D341Med (cell line): Measurements from ENCODE around the gene RIMBP3C.
"Not testable (repeated sequence)": the region's sequence is repeated elsewhere in the genome, so short reads cannot be mapped to it uniquely, and the experiment has no call there.

Experiments used
- DNase-seq: peaks from one replicate; pipeline ENCODE4 v3.0.0; 2012; ENCODE audit warnings: low spot score

Gene RIMBP3C

DNA sequence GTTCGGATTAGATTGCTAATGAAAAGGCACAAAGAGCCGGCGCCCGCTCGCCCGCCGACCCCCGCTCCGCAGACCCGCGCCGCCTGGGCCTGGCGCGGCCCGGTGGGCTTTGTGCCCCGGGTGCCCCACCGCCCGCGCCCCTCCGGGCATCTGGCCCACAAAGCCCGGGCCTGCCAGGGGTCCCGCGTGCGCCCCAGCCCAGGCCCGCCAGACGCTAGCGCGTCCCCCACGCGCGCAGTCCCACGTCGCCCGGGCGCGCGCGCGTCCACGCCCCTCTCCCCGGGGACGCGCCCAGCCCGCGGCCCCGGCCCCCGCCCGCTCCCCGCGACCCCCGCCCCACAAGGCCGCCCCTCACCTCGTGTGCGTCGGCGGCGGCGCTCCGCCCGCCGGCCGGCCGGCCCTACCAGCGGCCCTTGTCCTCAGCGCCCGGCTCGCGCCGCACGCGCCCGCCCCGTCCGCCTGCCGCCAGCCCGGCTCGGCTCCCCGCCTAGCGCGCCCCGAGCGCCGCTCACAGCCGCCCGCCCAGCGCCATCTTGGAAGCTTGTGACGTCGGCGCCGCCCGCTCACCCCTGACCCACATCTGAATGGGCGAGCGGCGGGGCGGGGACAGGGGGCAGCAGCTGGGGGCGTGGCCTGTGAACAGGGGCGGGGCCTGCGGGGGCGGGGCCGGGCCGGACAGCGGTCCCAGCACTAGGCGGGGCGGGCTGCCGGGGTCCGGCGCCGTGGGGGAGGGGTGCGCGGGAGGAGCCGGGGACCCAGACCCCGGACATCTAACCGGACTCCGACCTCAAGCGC, 34.1 kb downstream of the RIMBP3C start:
- not testable (repeated sequence) for DNase-seq

DNA sequence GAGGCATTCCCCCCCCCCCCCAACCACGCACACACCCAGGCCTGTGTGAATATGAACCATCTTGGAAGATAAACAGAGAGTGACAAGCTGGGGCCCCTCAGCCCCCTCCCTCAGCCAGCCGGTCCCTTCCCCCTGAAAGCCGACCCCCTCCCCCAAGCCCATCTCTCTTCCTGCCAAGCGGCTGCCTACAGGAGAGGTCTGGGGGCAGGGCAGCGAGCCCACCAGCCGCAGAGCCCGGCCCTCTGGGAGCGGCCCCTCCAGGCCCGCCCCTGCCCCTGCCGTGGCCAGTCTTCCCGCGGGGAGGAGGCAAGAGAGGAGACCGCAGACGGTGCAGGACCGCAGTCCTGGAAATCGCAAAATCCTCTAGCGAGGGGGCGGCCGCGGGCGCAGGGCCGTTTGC, 34.7 kb downstream of the RIMBP3C start:
- DNase-seq, result not testable (repeated sequence)

DNA sequence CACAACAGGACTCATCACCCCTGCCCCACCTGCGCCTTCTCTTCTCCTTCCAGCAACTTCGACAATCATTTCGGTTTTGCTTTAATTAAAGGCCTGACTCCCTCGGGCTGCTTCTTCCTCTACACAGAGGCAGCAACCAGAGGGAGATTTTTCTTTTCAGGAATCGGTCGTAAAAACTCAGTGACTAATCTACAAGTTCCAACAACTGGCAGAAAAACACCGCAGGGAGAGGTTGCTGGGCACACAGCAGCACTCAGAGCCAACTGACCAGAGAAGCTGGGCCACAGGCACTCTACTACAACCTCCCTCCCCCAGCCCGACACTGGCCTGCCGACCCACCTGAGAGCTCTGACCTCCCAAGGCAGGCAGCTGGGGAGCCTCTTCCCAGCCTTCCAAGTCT, 36.0 kb downstream of the RIMBP3C start:
- DNase-seq, result not testable (repeated sequence)

DNA sequence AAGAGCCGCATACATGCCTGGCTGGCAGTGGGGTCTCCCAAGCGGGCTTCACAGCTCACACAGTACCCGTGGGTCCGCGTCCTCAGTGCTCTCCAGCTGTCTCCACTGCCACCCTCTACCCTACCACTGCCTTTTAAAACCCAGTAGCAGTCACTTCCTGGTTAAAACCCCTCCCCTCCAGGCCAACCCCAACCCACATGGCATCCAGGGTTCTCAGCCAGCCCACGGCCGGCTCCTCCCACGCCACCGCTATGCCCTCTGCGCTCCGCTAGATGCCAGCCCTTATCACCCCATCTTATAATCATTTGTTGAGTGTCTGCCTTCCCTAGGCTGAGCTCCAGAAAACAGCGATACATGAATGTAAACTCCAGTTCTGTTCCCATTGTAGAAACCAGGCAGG, 37.1 kb downstream of the RIMBP3C start:
- DNase-seq, result not testable (repeated sequence)

DNA sequence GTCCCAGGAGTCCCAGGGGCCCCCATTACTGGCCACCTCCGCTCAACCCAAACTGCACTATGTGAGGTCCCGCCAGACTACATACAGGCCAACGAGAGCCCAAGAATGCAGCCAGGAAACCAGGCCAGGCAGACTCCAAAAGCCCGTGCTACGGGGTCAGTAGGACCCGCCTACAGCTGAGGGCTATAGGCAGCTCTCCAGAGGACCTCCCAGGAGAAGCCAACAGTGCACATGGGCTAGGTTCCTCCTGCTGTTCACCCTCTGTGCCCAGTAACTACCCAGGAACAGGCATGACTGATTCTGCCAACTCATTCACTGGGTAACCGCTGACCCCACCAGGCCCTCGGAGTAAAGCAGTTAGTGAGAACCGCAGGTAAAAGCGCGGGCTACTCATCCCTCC, 39.2 kb downstream of the RIMBP3C start:
- DNase-seq, result not testable (repeated sequence)

DNA sequence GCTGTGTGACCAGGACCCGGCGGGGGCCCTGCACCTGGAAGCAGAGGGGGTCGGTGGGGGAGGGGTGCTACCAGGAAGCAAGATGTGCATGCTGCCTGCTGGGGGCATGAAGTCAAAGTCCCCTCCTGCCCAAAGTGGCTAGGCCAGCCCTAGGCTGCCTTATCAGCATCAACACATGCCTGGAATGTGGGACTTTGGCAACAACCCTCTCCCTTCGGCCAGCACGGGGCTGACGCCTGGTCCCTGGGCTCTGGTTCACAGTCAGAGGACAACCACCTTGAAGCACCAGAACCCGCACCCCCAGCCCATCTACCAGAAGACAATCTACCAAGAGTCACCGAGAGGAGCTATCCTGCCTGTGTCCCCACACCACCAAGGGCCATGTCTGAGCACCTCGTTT, 40.9 kb downstream of the RIMBP3C start:
- DNase-seq, result not testable (repeated sequence)

DNA sequence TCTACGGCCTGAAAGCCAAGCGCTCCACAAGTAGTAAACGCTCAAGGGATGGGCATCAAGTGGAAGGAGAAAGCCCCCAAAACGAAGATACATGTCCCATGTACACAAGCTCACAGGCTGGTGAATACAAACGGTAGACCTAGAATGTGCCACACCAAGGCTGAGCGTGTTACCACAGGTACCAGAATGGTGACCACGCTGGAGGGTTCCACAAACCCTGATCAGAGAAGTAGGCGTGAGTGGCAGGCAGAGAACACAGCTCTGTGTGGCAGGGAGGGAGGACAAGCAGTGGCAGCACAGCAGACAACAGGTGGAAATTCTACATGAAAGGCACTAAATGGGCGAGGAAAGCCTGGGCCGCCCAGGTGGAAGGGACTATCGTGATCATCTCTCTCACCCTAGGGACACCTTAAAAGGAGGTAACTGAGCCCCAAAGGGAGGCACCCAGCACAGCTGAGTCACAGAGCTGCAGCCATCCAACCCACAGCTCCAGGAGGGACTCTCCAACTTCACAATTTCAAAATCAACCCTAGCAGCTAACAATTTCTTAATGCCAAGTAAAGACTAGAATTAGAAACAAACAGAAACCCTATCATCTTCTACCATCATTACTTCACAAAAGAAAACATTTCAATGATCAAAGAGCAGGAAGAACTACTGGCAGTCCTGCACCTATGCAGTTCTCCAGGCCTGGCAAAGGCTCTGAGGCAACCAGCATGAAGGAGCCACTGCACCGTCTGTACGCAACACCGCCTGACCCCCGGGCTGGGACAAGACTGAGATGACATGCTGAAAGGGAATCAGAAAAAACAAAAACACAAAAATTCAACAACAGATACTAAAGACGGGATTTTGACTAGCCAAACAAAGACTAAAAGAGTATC, 51.4 kb downstream of the RIMBP3C start:
- not testable (repeated sequence) for DNase-seq

DNA sequence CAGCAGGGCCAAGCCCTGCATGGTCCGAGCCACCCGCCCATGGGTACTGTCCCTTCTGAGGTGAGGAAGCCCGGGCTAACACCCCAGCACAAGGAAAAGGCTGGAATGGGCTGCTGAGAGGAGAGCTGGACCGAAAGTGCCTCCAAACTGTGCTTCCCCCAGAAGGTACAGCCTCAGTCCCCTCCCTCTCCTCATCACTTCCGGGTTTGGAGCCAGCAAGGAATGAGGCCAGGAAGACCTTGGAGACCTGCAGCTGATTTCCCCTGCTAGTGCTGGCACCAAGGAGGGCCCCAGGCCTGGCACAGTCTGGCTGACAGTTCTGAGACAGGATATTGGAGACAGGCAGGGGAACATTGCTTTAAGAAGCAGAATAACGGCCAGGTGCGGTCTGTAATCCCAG, 52.8 kb downstream of the RIMBP3C start:
- DNase-seq, result not testable (repeated sequence)

DNA sequence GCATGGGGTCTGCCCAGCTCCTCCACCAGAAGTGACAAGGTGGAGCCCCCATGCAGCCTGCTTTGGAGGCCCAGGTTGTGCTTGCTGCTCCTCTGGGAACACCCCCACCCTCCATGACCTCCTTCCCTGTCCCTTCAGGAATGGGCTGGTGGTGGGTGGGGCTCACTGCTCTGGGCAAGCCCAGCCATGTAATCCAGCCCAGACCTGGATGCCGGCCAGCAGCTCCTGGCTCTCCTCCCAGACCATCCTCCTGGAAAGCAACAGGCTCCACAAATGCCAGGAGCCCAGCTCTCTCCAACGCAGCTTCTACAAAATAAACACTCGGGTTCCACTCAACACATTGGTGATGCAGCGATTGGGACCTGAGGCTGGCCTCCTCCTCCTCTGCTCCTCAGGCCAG, 53.3 kb downstream of the RIMBP3C start:
- DNase-seq, result not testable (repeated sequence)
